Stimulated activated CD4-positive, alpha-beta T cell treated with anti-CD3 and anti-CD28 coated beads, Interleukin-2, amount 100 ng/mL, for 48 hours (primary cell): ENCODE results near the gene SLC35F3.
"Not testable (repeated sequence)": the region's sequence is repeated elsewhere in the genome, so short reads cannot be mapped to it uniquely, and the experiment has no call there.

ENCODE experiments used
- DNase-seq, 2 donors: peaks; one replicate each; pipeline ENCODE4 v3.0.0-alpha.2; 2020

Gene SLC35F3

GRCh38 chr1:234111458-234112142, 207.1 kb downstream of the SLC35F3 start:
- no peak for DNase-seq

- DNase-seq = peak; percentile 14
Observed at GRCh38 chr1:234114648-234115307, 210.3 kb downstream of the SLC35F3 start.

GRCh38 chr1:234118911-234119310, 214.4 kb downstream of the SLC35F3 start:
- no peak for DNase-seq

DNA sequence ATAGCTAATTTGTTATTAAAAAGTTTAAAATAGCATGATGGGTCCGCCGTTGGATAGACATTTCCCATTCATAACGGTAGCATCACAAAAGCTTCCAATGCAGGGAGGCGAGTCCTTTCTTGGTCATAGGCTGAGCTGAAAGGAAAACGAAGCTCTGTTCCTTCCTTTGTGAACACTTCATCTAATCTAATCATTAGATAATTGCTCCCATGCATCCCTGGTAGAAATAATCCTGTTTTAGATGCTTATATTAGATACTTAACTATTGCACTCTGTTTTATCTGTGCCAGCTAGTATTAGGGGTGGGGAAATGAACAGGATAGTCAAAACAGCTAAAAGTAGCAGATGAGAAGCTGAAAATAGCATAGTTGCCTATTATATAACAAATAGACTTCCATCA, 215.0 kb downstream of the SLC35F3 start:
- no peak for DNase-seq

DNA sequence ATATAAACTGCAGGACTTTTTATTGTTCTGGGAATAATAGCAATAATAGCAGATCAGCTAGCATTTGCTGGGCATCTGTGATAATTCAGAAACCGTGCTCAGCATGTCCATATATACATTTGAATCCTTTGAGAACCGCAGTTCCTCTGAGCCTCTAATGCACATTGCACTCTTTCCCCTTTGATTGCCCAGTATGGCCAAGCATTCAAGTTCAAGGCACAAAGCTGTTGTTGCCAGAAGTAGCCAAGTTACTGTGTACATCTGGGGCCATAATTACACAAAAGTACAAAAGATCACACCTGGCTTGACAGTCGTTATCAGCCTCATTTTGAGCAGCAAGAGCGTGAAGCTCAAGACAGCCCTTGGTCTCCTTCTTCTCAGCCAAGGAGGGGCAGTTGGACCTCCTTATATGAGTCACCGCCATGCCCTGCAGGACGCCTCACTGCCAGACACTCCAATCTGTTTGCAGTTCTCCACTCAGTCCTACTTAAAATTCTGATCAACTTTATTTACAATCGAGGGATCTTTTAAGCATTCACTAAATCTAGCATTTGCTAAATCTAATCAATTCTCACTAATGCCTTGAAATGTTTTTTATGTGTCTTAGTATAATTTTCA, 216.0 kb downstream of the SLC35F3 start:
- no peak for DNase-seq

- DNase-seq = not testable (repeated sequence)
Observed at GRCh38 chr1:234121659-234122058, 217.2 kb downstream of the SLC35F3 start.

DNA sequence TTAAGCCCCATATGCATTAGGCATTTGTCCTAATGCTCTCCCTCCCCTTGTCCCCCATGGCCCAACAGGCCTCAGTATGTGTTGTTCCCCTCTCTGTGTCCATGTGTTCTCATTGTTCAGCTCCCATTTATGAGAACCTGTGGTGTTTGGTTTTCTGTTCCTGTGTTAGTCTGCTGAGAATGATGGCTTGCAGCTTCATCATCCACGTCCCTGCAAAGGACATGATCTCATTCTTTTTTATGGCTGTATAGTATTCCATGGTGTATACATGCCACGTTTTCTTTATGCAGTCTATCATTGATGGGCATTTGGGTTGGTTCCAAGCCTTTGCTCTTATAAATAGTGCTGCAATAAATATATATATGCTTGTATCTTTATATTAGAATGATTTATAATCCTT, 218.1 kb downstream of the SLC35F3 start:
- not testable (repeated sequence) for DNase-seq

DNA sequence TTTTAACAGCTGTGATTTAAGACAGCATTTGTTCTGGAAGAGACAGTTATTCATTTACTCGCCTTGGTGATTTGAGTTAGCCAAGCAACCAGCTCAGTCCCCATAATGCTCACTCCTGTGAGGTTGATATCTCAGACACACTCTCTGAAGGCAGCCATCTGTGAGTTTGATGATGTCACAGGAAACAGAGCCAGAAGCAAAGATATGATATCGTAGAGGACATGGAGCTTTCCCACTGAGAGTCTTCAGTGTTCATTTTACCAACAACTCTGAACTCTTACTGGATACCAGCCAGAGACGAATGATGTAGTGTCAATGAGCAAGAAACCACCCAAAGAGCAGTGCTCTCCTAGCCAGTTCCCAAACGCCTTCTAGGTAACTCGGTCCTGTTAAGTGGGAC, 219.4 kb downstream of the SLC35F3 start:
- DNase-seq = no peak

GRCh38 chr1:234125283-234125682, 220.8 kb downstream of the SLC35F3 start:
- DNase-seq = peak; percentile 23 to 48

GRCh38 chr1:234125714-234126113, 221.2 kb downstream of the SLC35F3 start:
- no peak for DNase-seq

DNA sequence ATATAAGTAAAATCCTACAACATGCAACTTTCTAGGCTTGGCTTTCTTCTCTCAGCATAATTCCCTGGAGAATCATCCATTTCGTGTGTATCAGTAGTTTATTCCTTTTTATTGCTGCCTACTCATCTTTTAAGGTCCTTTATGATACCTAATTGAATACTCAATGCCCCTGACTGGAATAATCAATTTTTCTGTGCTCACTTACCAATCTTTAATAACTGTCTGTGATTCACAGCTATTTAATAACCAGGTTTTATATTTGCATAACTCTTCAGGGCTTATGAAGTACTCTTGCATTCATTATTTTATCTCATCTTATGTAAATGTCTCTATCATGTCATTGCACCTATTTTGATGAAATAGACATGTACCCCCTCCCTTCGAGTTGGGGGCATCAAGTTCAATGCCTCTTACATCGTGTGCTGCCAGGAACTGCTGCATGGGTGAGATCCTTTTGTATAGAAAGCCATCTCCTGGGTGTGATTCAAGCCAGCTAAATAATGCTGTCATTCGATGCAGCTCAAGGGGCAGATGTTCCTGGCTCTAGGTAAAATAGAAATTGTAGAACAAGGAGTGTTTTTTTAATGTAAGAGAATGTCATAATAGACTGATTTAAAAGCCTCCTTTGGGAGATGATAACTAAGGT, 222.7 kb downstream of the SLC35F3 start:
- no peak for DNase-seq

DNA sequence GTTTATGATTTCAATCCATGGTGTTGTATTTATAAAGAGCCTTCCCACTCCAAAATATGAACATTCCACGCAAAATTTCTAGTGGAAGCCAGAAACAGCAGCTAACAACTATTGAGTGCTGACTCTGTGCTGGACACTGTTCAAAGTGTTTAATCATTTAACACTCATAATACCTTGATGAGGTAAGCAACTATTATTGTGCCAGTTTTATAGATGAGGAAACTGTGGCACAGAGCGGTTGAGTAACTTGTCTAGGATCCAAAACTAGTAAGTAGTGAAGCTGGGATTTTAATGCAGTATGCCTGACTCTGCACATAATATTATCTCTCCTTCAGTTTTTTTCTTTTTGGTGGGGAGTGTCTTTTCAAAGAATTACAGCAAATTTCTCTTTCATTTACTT, 228.3 kb downstream of the SLC35F3 start:
- no peak for DNase-seq

- no peak for DNase-seq
Observed at GRCh38 chr1:234134878-234135277, 230.4 kb downstream of the SLC35F3 start.

DNA sequence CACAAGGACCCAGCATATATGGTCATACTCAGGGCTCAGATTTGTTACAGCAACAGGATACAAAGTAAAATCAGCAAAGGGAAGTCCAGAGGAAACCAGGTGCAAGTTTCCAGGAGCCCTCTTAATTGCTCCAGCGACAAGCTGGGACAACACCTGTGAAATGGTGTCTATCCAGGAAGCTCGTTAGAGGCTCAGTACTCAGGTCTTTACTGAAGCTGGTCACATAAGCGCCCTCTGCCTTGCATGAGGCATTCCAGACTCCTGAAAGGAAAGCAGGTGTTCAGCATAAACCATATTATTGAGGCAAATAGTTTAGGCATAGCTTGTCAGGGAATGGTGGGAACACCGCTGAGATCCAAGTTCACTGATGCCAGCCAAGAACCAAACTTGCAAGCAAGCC, 231.0 kb downstream of the SLC35F3 start:
- no peak for DNase-seq

GRCh38 chr1:234136073-234136472, 231.6 kb downstream of the SLC35F3 start:
- DNase-seq = no peak

DNA sequence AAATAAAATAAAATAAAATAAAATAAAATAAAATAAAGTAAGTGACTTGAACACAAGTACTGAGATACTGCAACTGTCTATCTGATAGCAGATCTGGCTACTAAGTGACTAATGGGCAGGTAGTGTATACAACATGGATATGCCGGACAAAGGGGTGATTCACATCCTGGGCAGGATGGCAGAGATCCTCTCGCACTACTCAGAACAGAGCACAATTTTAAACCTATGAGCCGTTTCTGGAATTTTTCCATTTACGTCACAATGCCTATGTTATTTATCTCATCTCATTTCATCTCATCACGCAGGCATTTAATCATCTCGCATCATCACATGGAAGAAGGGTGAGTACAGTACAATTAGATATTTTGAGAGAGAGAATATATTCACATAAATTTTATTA, 235.5 kb downstream of the SLC35F3 start:
- no peak for DNase-seq

DNA sequence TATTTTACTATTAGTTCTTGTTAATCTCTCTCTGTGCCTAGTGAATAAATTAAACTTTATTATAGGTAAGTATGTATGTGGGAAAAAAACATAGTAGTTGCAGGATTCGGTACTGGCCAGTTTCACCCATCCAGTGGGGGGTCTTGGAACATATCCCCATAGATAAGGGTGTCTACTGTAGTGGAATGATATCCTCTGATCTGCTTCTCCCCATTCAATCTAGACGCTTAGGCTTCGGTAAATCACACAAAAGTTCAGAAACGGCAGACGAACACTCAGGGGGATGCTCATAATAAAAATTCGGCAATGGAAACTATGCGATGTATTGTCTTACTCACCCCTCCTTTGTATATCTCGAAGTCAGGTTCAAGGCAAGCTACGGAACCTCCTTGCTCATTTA, 235.9 kb downstream of the SLC35F3 start:
- DNase-seq = no peak

- DNase-seq = no peak
Observed at GRCh38 chr1:234141006-234141405, 236.5 kb downstream of the SLC35F3 start.

DNA sequence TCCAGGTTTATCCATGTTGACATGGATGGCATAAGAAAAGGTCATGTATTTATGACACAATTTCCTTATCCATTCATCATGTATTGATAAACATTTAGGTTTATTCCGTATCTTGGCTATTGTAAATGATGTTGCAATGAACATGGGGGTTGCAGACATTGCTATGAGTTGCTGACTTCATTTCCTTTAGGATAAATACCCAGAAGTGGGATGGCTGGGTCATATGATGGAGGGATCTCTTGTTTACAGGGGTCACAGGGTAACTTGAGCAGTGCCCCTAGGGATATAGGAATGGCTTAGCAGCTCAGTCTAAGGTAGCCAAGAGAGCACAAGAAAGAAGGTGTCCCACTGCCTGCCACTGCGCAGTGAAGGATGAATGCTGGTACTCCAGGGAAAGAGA, 239.2 kb downstream of the SLC35F3 start:
- DNase-seq = no peak

GRCh38 chr1:234144901-234145300, 240.4 kb downstream of the SLC35F3 start:
- no peak for DNase-seq

- DNase-seq = no peak
Observed at GRCh38 chr1:234148350-234148749, 243.9 kb downstream of the SLC35F3 start.

- no peak for DNase-seq
Observed at GRCh38 chr1:234148816-234149215, 244.3 kb downstream of the SLC35F3 start.

- DNase-seq = no peak
Observed at GRCh38 chr1:234149217-234149616, 244.7 kb downstream of the SLC35F3 start.

DNA sequence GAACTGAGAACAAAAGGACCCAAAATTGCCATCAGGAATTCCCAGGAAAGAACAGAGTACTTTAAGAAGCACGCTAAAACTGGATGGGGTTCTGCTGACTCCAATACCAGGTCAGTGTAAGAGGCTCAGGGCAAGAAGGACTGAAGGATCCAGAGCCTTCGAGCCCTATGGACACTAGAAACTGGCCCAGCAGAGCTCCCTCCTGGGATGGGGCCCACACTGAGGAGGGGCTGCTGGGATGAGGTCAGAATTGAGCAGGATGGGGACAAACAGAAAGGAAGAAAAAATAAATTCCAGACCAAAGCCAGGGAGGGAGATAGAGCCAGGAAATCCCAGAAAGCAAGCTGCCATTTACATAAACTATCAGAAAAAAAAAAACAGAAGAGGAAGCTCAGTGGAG, 246.4 kb downstream of the SLC35F3 start:
- no peak for DNase-seq
